Mucosa of rectum (tissue), 2 donors: ENCODE measurements around the gene CYP2J2.

Source experiments
- H3K27ac ChIP-seq, 2 donors: one replicate each; pipeline ENCODE4 v1.7.0; 2013; ENCODE audit warnings: inconsistent platforms in 2 of 2, low read depth in 2 of 2, low read length in 2 of 2
- H3K27me3 ChIP-seq, 2 donors: one replicate each; pipeline ENCODE4 v1.7.0; 2013; ENCODE audit warnings: low read length in 2 of 2; ENCODE audit not compliant: control insufficient read depth in 2 of 2, insufficient read depth in 2 of 2
- H3K36me3 ChIP-seq, 2 donors: one replicate each; pipeline ENCODE4 v1.7.0; 2013; ENCODE audit warnings: low read length in 2 of 2; ENCODE audit not compliant: control insufficient read depth in 2 of 2, insufficient read depth in 2 of 2
- H3K4me1 ChIP-seq, 2 donors: one replicate each; pipeline ENCODE4 v1.7.0; 2013; ENCODE audit warnings: low read length in 2 of 2, mild to moderate bottlenecking in 1 of 2; ENCODE audit not compliant: control insufficient read depth in 2 of 2, insufficient read depth in 2 of 2
- H3K4me3 ChIP-seq, 2 donors: one replicate each; pipeline ENCODE4 v1.7.0; 2013; ENCODE audit warnings: low read length in 2 of 2
- H3K9ac ChIP-seq, 2 donors: one replicate each; pipeline ENCODE4 v1.7.0; 2013; ENCODE audit warnings: low read length in 2 of 2, low read depth in 1 of 2, mild to moderate bottlenecking in 1 of 2
- H3K9me3 ChIP-seq, 2 donors: one replicate each; pipeline ENCODE4 v1.7.0; 2013; ENCODE audit warnings: low read length in 2 of 2; ENCODE audit not compliant: control insufficient read depth in 2 of 2
- donor health status: healthy.
- donor health status: Normal muscosa, but diverticular disease.

Gene CYP2J2

DNA sequence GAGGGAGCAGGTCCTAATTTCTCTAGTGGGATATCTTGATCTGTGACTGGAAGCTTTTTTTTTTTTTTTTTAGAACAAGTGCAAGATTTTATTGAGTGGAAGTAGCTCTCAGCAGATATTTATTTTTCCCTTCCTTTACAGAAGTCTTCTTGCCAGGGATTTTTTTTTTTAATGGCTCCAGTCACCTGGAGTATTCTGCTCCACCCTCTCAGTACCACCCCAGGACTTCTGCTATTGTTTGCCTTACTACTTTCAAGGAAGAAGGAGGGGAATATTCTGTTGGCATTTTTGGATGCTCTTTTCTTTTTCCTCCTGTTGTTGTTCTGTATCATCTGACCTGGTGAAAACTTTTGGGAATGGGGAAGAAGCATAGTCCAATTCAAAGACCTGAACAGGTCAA lies 23.1 kb upstream of the CYP2J2 start:
- Histone ChIP-seq H3K27me3 (no peaks in the 10 kb centered on the region), H3K4me3 (no peak overlapping the region), H3K36me3 (no peaks in the 10 kb centered on the region), H3K27ac (no peak overlapping the region), H3K9me3 (no peaks in the 10 kb centered on the region), H3K9ac (no peak overlapping the region), H3K4me1 (peaks cover 0 to 4% of the 10 kb centered on the region in 2 donors)

DNA sequence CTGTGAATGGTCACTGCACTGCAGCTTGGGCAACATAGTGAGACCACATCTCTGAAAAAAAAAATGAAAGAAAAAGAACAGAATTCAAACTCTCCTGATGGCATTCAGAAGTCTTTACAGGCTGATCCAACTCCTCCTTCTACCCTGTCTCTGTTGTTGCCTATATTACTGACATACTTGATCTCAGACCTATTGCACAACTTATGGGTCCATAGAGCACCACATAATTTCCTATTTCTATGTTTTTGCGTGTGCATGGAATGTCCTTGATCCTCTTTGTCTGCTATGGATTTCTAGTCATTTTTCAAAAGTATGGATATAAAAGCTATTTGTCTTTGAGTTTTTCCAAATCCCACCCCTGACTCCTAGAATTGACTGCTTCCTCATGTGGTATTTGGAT lies 22.4 kb upstream of the CYP2J2 start:
- no peaks in the 10 kb centered on the region for H3K36me3 ChIP-seq
- no peaks in the 10 kb centered on the region for H3K27me3 ChIP-seq
- peaks cover 0 to 4% of the 10 kb centered on the region in 2 donors for H3K4me1 ChIP-seq
- H3K9ac ChIP-seq, result no peak overlapping the region
- H3K4me3 ChIP-seq, result no peak overlapping the region
- H3K27ac ChIP-seq, result no peak overlapping the region
- no peaks in the 10 kb centered on the region for H3K9me3 ChIP-seq

GRCh38 chr1:59947047-59947938 lies 20.7 kb upstream of the CYP2J2 start:
- Histone ChIP-seq H3K9ac (peak overlapping the region in 1 of 2 donors; percentile 22), H3K27ac (no peak overlapping the region), H3K4me3 (no peak overlapping the region), H3K36me3 (no peaks in the 10 kb centered on the region), H3K4me1 (peaks cover 0 to 4% of the 10 kb centered on the region in 2 donors), H3K9me3 (no peaks in the 10 kb centered on the region), H3K27me3 (no peaks in the 10 kb centered on the region)

DNA sequence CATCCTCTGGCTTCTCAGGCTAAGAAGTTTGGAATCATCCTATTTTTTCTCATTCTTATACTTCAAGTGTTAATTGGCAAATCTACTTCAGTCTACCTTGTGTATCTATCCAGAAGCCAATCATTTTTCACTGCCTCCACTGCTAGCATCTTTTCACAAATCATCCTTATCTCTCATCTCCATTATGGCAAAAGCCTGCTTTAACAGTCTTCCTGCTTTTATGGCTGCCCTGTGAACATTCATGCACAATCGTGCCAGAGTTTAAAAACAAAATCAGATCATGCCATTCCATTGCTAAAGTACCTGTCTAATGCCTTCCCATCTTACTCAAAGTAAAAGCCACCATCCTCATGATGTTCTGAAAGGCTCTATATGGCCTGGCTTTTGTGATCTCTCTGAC lies 19.2 kb upstream of the CYP2J2 start:
- no peaks in the 10 kb centered on the region for H3K36me3 ChIP-seq
- H3K9me3 ChIP-seq, result no peaks in the 10 kb centered on the region
- no peak overlapping the region for H3K4me3 ChIP-seq
- H3K27ac ChIP-seq, result no peak overlapping the region
- H3K4me1 ChIP-seq, result peaks cover 0 to 4% of the 10 kb centered on the region in 2 donors
- H3K27me3 ChIP-seq, result no peaks in the 10 kb centered on the region
- H3K9ac ChIP-seq, result no peak overlapping the region

DNA sequence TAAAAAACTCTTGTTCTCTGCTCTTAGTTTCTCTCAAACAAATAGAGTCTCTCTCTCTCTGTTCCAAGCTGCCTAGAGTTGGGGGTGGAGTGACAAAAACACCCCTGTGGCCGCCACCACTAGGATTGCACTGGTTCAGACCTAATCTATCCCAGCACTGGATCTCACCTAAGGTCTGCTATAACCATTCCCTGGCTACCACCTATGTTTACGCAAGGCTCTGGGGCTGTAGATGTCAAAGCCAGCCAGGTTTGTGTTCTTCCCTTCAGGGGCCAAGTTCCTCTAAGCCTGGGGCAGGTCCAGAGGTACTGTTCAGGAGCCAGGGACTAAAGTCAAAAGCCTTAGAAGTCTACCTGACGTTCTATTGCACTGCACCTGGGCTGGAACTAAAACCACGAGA lies 12.8 kb upstream of the CYP2J2 start:
- H3K27me3 ChIP-seq, result no peaks in the 10 kb centered on the region
- H3K9me3 ChIP-seq, result no peaks in the 10 kb centered on the region
- no peak overlapping the region for H3K27ac ChIP-seq
- H3K4me3 ChIP-seq, result no peak overlapping the region
- no peaks in the 10 kb centered on the region for H3K36me3 ChIP-seq
- no peak overlapping the region for H3K9ac ChIP-seq
- H3K4me1 ChIP-seq, result no peaks in the 10 kb centered on the region

GRCh38 chr1:59937636-59938210 lies 11.2 kb upstream of the CYP2J2 start:
- Histone ChIP-seq H3K9ac (no peak overlapping the region), H3K27me3 (no peaks in the 10 kb centered on the region), H3K4me1 (no peaks in the 10 kb centered on the region), H3K4me3 (no peak overlapping the region), H3K9me3 (no peaks in the 10 kb centered on the region), H3K27ac (no peak overlapping the region), H3K36me3 (no peaks in the 10 kb centered on the region)

- no peak overlapping the region for H3K9ac ChIP-seq
- no peaks in the 10 kb centered on the region for H3K27me3 ChIP-seq
- H3K4me1 ChIP-seq, result no peaks in the 10 kb centered on the region
- H3K27ac ChIP-seq, result no peak overlapping the region
- H3K36me3 ChIP-seq, result no peaks in the 10 kb centered on the region
- H3K9me3 ChIP-seq, result no peaks in the 10 kb centered on the region
- H3K4me3 ChIP-seq, result no peak overlapping the region
Observed at GRCh38 chr1:59936358-59936821, 9.8 kb upstream of the CYP2J2 start.

GRCh38 chr1:59928996-59929395 lies 2.4 kb upstream of the CYP2J2 start:
- Histone ChIP-seq H3K4me3 (no peak overlapping the region), H3K27me3 (no peaks in the 10 kb centered on the region), H3K36me3 (no peaks in the 10 kb centered on the region), H3K9me3 (no peaks in the 10 kb centered on the region), H3K9ac (no peak overlapping the region), H3K4me1 (peaks cover 0 to 3% of the 10 kb centered on the region in 2 donors), H3K27ac (no peak overlapping the region)

DNA sequence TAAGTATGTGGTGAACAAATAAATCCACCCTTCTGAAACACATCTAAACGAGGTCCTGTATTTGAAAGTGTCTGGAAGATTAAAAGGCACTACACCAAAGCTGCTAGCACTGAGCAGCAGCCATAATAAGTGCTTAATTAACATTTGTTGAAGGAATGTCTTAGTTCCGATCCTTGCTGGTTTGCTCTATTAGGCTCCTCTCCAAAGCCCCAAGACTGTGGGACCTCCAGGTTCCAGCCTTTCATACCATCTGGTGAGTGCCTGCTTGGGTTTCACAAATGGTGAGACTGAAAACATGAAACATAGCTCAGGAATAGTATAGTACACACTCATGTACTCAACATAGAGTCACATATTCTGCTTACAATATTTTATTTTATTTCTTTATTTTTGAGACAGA lies 640 bp upstream of the CYP2J2 start:
- Histone ChIP-seq H3K4me1 (peaks cover 0 to 3% of the 10 kb centered on the region in 2 donors), H3K4me3 (no peak overlapping the region), H3K36me3 (no peaks in the 10 kb centered on the region), H3K9me3 (no peaks in the 10 kb centered on the region), H3K9ac (no peak overlapping the region), H3K27ac (no peak overlapping the region), H3K27me3 (no peaks in the 10 kb centered on the region)

DNA sequence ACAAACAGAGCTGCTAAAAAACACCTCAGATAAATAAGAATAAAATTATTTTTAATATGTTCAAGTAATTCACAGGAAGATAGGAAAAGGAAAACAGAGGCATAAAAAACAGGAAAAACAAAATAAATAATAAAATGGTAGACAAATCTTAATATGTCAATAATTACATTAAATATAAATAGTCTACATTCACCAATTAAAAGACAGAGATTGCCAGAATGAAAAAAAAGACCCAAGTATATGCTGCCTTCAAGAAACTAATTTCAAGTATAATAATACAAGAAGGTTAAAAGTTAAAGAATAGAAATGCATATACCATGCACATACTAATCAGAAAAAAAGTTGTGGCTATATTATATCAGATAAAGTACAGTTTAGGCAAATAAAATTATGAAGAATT lies 1.9 kb downstream of the CYP2J2 start:
- Histone ChIP-seq H3K27ac (no peak overlapping the region), H3K9ac (no peak overlapping the region), H3K4me1 (peaks cover 3% of the 10 kb centered on the region in 2 donors), H3K9me3 (no peaks in the 10 kb centered on the region), H3K36me3 (no peaks in the 10 kb centered on the region), H3K4me3 (no peak overlapping the region), H3K27me3 (no peaks in the 10 kb centered on the region)
